OCI-LY7 (cell line): ENCODE results near the gene TPCN1. TPM values are rescaled to one million over a fixed set of nuclear protein-coding genes. Genes with fewer than 3 reads are reported as not detected.

Experiments used
- BruUV-seq: library from RNA; stranded (reverse); fragments of 400-500 nt; replicated peaks from 2 replicates; lab custom pipeline; 2021; lab: Mats Ljungman, UMichigan
- CTCF ChIA-PET: fragments of 300-600 bp; sonication (Branson Sonifier 250); formaldehyde crosslinking; loops from one replicate; lab custom pipeline; 2022; ENCODE audit warnings: antibody characterized with exemption; ENCODE audit not compliant: unreplicated experiment; lab: Charles Lee
- POLR2A ChIA-PET: fragments of 300-600 bp; sonication (Branson Sonifier 250); formaldehyde crosslinking; loops from one replicate; lab custom pipeline; 2022; ENCODE audit warnings: antibody characterized with exemption; lab: Charles Lee
- DNase-seq: peaks from one replicate; pipeline ENCODE4 v3.0.0-alpha.2; 2015; ENCODE audit warnings: low spot score
- H2AFZ ChIP-seq: fragments of 200-600 bp; sonication (generic), shearing (Covaris generic); 2 replicates; pipeline ENCODE4 v1.6.1; 2014; ENCODE audit warnings: mild to moderate bottlenecking, antibody characterized with exemption, low read length, moderate library complexity
- H3K27ac ChIP-seq: fragments of 200-600 bp; sonication (generic); 2 replicates; pipeline ENCODE4 v1.5.1; 2014; ENCODE audit warnings: mixed run types, low read depth, mild to moderate bottlenecking, moderate library complexity, low read length, inconsistent platforms; ENCODE audit not compliant: poor library complexity, severe bottlenecking
- H3K36me3 ChIP-seq: fragments of 200-600 bp; sonication (generic); 2 replicates; pipeline ENCODE4 v1.6.1; 2014; ENCODE audit warnings: mild to moderate bottlenecking, antibody characterized with exemption, low read length, moderate library complexity, mixed read lengths; ENCODE audit not compliant: insufficient read depth
- H3K4me1 ChIP-seq: fragments of 200-600 bp; sonication (generic); 2 replicates; pipeline ENCODE4 v1.5.1; 2014; ENCODE audit warnings: mild to moderate bottlenecking, low read length; ENCODE audit not compliant: insufficient read depth, poor library complexity, severe bottlenecking
- H3K4me2 ChIP-seq: fragments of 200-600 bp; sonication (generic); 2 replicates; pipeline ENCODE4 v1.6.1; 2014; ENCODE audit warnings: mild to moderate bottlenecking, low read length
- H3K4me3 ChIP-seq: fragments of 200-600 bp; sonication (generic); 2 replicates; pipeline ENCODE4 v1.5.1; 2014; ENCODE audit warnings: mild to moderate bottlenecking, low read depth, low read length; ENCODE audit not compliant: poor library complexity, severe bottlenecking
- H3K79me2 ChIP-seq: fragments of 200-600 bp; sonication (generic); 2 replicates; pipeline ENCODE4 v1.6.1; 2016; ENCODE audit warnings: low read depth, mild to moderate bottlenecking, low read length, moderate library complexity, mixed read lengths; ENCODE audit not compliant: insufficient read depth
- H3K9me2 ChIP-seq: fragments of 200-600 bp; sonication (generic); 2 replicates; pipeline ENCODE4 v1.6.1; 2016; ENCODE audit warnings: mild to moderate bottlenecking, low read length, mixed read lengths; ENCODE audit not compliant: insufficient read depth
- H3K9me3 ChIP-seq: fragments of 200-600 bp; sonication (generic); 2 replicates; pipeline ENCODE4 v1.6.1; 2014; ENCODE audit warnings: mild to moderate bottlenecking, mixed run types, low read length, mixed read lengths
- H4K20me1 ChIP-seq: fragments of 200-600 bp; sonication (generic); 2 replicates; pipeline ENCODE4 v1.6.1; 2014; ENCODE audit warnings: mild to moderate bottlenecking, antibody characterized with exemption, low read length, moderate library complexity, mixed read lengths; ENCODE audit not compliant: insufficient read depth
- EZH2phosphoT487 ChIP-seq: fragments of 200-600 bp; sonication (generic); IDR thresholded peaks from 2 replicates; pipeline ENCODE4 v1.6.1; 2018; ENCODE audit warnings: low read depth, borderline replicate concordance, mild to moderate bottlenecking, mixed run types, antibody characterized with exemption, low read length, moderate library complexity, mixed read lengths
- intact Hi-C: fragments of 100-400 bp; cut with micrococcal nuclease; formaldehyde crosslinking; loops from one replicate; pipeline ENCODE4 v1.10.0; 2022; ENCODE audit not compliant: unreplicated experiment
- total RNA-seq, 2 experiments: library from RNA; depleted of rRNA in 1 of 2; stranded (reverse); fragments of >200 nt in 1 of 2; shearing (Covaris generic) in 1 of 2; gene quantifications; 2 replicates each; pipeline ENCODE4 v1.2.3, GENCODE V29; 2014 to 2022
- TF ChIP-seq, protein P1 (sequence below): fragments of 200-600 bp; sonication (generic); conservative IDR thresholded peaks from 2 replicates; pipeline ENCODE4 v1.5.1; 2014; ENCODE audit warnings: mild to moderate bottlenecking, antibody characterized with exemption, low read length, moderate library complexity, mixed read lengths

TPCN1 gene
- total RNA-seq, 2 experiments from 2014 or later: 96.0 to 160 TPM

DNA sequence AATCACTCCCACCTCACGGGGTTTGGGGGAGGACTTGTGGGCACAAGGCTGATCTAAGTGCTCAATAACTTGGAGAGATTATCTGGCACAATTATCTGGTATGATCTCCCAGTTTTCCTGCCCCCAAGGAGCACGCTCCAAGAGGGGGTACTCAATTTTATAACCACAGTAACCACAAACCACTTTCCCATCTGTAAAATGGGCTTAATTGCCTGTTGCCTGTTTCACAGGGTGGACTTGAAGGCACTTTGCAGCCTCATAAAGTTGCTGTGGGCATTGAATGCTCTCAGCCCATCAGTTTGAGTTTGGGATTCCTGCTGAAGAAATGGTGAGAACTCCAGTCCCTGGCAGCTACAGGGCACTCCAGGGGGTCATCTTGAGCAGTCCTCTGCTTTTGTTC, 109.2 kb downstream of the TPCN1 start:
- no peak for DNase-seq
- Histone ChIP-seq H3K4me1 (peaks cover 31% of the 10 kb centered on the region), H3K9me3 (no peaks in the 10 kb centered on the region), H2AFZ (no peak overlapping the region), H3K79me2 (peaks cover 19% of the 10 kb centered on the region; the same call in 1 of the 2 replicates), H4K20me1 (0 out of 2 replicates have a peak, but pooled peaks cover 4% of the 10 kb centered on the region), H3K4me2 (no peak overlapping the region), H3K9me2 (no peaks in the 10 kb centered on the region), H3K36me3 (peaks cover 67% of the 10 kb centered on the region), H3K27ac (no peak overlapping the region), H3K4me3 (no peak overlapping the region)
- intact Hi-C loops: loop anchor here (5.0 kb wide), 1 partner anchor 133 kb away; no protein-coding TSS in a partner anchor
- TF ChIP-seq, protein P1, sequence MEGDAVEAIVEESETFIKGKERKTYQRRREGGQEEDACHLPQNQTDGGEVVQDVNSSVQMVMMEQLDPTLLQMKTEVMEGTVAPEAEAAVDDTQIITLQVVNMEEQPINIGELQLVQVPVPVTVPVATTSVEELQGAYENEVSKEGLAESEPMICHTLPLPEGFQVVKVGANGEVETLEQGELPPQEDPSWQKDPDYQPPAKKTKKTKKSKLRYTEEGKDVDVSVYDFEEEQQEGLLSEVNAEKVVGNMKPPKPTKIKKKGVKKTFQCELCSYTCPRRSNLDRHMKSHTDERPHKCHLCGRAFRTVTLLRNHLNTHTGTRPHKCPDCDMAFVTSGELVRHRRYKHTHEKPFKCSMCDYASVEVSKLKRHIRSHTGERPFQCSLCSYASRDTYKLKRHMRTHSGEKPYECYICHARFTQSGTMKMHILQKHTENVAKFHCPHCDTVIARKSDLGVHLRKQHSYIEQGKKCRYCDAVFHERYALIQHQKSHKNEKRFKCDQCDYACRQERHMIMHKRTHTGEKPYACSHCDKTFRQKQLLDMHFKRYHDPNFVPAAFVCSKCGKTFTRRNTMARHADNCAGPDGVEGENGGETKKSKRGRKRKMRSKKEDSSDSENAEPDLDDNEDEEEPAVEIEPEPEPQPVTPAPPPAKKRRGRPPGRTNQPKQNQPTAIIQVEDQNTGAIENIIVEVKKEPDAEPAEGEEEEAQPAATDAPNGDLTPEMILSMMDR: no peak
- no peak for TF ChIP-seq EZH2phosphoT487
- BruUV-seq: no TSS peak
- ChIA-PET CTCF (no interaction called here), POLR2A (no interaction called here)

DNA sequence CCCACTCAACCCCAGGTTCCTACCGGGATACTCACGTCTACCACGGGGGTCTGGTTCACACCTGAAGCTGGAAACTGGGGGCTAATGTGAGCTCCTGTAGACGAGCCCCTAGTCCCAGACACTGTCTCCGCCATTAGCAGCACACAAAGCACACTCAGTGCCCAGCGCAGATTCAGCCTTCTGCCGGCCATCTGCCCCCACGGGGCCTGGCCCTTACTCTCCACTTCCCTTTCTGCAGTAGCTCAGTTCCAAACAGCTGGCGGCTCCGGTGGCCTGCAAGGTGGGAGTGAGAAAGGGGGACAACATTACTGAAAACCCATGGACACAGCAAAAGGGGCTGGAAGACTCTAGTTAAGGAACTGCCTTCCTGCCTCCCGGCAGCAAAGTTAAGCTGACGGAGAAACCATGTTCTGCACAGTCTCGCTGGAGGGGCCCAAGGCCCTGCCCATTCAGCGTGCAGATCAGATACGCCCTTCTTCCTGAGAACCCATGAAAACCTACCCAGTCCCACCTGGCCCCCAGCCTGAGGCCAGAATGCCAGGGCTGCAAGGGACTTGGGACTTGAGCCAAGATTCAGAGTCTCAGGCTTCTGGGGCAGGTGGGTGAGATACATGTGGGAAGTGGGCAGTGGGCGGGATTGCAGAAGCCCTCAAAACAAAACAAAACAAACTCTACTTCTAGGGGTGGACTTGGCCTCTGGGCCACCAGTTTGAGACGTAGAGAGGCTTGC, 111.6 kb downstream of the TPCN1 start:
- intact Hi-C loops: loop anchor here (5.0 kb wide), 1 partner anchor 136 kb away; no protein-coding TSS in a partner anchor

More for the DNA sequence above, 111.6 kb downstream of the TPCN1 start:
- no peaks in the 10 kb centered on the region for H3K9me2 ChIP-seq
- no peak overlapping the region for H2AFZ ChIP-seq
- H3K4me2 ChIP-seq: peak overlapping the region; percentile 89
- peaks cover 19% of the 10 kb centered on the region; the same call in 1 of the 2 replicates for H3K79me2 ChIP-seq
- BruUV-seq: no TSS peak
- no peak for DNase-seq
- peaks cover 49% of the 10 kb centered on the region for H3K36me3 ChIP-seq
- H3K4me1 ChIP-seq: peaks cover 26% of the 10 kb centered on the region
- peak overlapping the region; percentile 77 for H3K4me3 ChIP-seq
- POLR2A ChIA-PET: interaction anchor here (0.6 to 1.4 kb wide), 2 partner anchors 13 to 130 kb away, joined by 3 to 5 read pairs; no protein-coding TSS in a partner anchor
- CTCF ChIA-PET: interaction anchor here (0.6 kb wide), 2 partner anchors 30 to 529 kb away, joined by 3 to 4 read pairs; no protein-coding TSS in a partner anchor
- H3K9me3 ChIP-seq: no peaks in the 10 kb centered on the region
- no peak for TF ChIP-seq EZH2phosphoT487
- TF ChIP-seq, protein P1: no peak
- H4K20me1 ChIP-seq: 0 out of 2 replicates have a peak, but pooled peaks cover 4% of the 10 kb centered on the region
- H3K27ac ChIP-seq: peak overlapping the region; percentile 74
